T-helper 9 cell (primary cell): ENCODE results near the gene EVX2.

Source experiments
- DNase-seq: peaks from one replicate; pipeline ENCODE4 v3.0.0-alpha.2; 2020

EVX2 gene

GRCh38 chr2:176122052-176122682 is 38.4 kb upstream of the EVX2 start:
- DNase-seq, result no peak

GRCh38 chr2:176121190-176122051 is 37.7 kb upstream of the EVX2 start:
- DNase-seq, result no peak

- DNase-seq, result no peak
These were observed 36.8 kb upstream of the EVX2 start for GRCh38 chr2:176120364-176121189.

GRCh38 chr2:176118601-176119339 is 35.0 kb upstream of the EVX2 start:
- no peak for DNase-seq

- DNase-seq, result no peak
These were observed 34.1 kb upstream of the EVX2 start for GRCh38 chr2:176117823-176118371.

GRCh38 chr2:176117162-176117822 is 33.5 kb upstream of the EVX2 start:
- no peak for DNase-seq

GRCh38 chr2:176115883-176116813 is 32.4 kb upstream of the EVX2 start, which contains the start of gene HOXD10:
HOXD10 (plus strand) TSS chr2:176116778; CDS start chr2:176116834, 56 bp downstream.
- DNase-seq, result no peak

- DNase-seq, result no peak
These were observed 31.3 kb upstream of the EVX2 start for GRCh38 chr2:176114930-176115625.

- no peak for DNase-seq
These were observed 30.6 kb upstream of the EVX2 start for GRCh38 chr2:176114120-176114929.

GRCh38 chr2:176112375-176113302 is 28.9 kb upstream of the EVX2 start:
- no peak for DNase-seq

- DNase-seq, result no peak
These were observed 28.1 kb upstream of the EVX2 start for GRCh38 chr2:176111846-176112374.

- no peak for DNase-seq
These were observed 27.5 kb upstream of the EVX2 start for GRCh38 chr2:176111309-176111663.

GRCh38 chr2:176110415-176111308 is 26.9 kb upstream of the EVX2 start:
- no peak for DNase-seq

- no peak for DNase-seq
These were observed 26.2 kb upstream of the EVX2 start for GRCh38 chr2:176109946-176110345.

GRCh38 chr2:176109192-176109901 is 25.6 kb upstream of the EVX2 start:
- no peak for DNase-seq

- DNase-seq, result no peak
These were observed 24.0 kb upstream of the EVX2 start for GRCh38 chr2:176107731-176108181.
